SU-DHL-6 (cell line): ENCODE measurements around the gene SERPINI1.

Source experiments
- H2AFZ ChIP-seq: fragments of 200-600 bp; sonication (generic); 2 replicates; pipeline ENCODE4 v1.6.1; 2014; ENCODE audit warnings: low read depth, mild to moderate bottlenecking, moderate library complexity, mixed read lengths, antibody characterized with exemption, low read length; ENCODE audit not compliant: severe bottlenecking
- H3F3A ChIP-seq: fragments of 200-600 bp; shearing (Covaris generic); 2 replicates; pipeline ENCODE4 v1.6.0; 2016; ENCODE audit warnings: antibody characterized with exemption, mild to moderate bottlenecking; ENCODE audit not compliant: insufficient read depth
- H3K27ac ChIP-seq: fragments of 200-600 bp; sonication (generic); 2 replicates; pipeline ENCODE4 v1.5.1; 2016; ENCODE audit warnings: low read depth, mild to moderate bottlenecking, low read length, moderate library complexity, mixed read lengths
- H3K27me3 ChIP-seq: fragments of 200-600 bp; sonication (generic), shearing (Covaris generic); 2 replicates; pipeline ENCODE4 v1.6.0; 2014; ENCODE audit warnings: mild to moderate bottlenecking, low read length
- H3K36me3 ChIP-seq: fragments of 200-600 bp; sonication (generic); 2 replicates; pipeline ENCODE4 v1.6.1; 2014; ENCODE audit warnings: mild to moderate bottlenecking, low read length, mixed read lengths
- H3K4me2 ChIP-seq: fragments of 300-600, 200-600 bp; shearing (Covaris generic), sonication (generic); 2 replicates; pipeline ENCODE4 v1.6.0; 2014; ENCODE audit warnings: low read length, low read depth, mild to moderate bottlenecking; ENCODE audit not compliant: poor library complexity, severe bottlenecking
- H3K4me3 ChIP-seq: fragments of 200-600 bp; sonication (generic); 2 replicates; pipeline ENCODE4 v1.5.1; 2014; ENCODE audit warnings: antibody characterized with exemption, low read length, mild to moderate bottlenecking, mixed read lengths; ENCODE audit not compliant: insufficient read depth, poor library complexity, severe bottlenecking
- H3K79me2 ChIP-seq: fragments of 200-600 bp; sonication (generic); 2 replicates; pipeline ENCODE4 v1.6.1; 2014; ENCODE audit warnings: mild to moderate bottlenecking, low read length, moderate library complexity; ENCODE audit not compliant: insufficient read depth
- H3K9ac ChIP-seq: fragments of 200-600 bp; sonication (generic); 2 replicates; pipeline ENCODE4 v1.7.0; 2014; ENCODE audit warnings: mild to moderate bottlenecking, low read length
- H3K9me2 ChIP-seq: fragments of 200-600 bp; sonication (generic); replicated peaks from 2 replicates; pipeline ENCODE4 v1.6.1; 2014; ENCODE audit warnings: low read length; ENCODE audit not compliant: insufficient read depth
- H3K9me3 ChIP-seq: fragments of 200-600 bp; sonication (generic); 2 replicates; pipeline ENCODE4 v1.6.1; 2014; ENCODE audit warnings: low read length, mixed read lengths; ENCODE audit not compliant: insufficient read depth
- H4K20me1 ChIP-seq: fragments of 200-600 bp; sonication (generic); 2 replicates; pipeline ENCODE4 v1.6.1; 2014; ENCODE audit warnings: low read depth, mild to moderate bottlenecking, antibody characterized with exemption, low read length, moderate library complexity, mixed read lengths
- CTCF ChIP-seq: fragments of 200-600 bp; sonication (generic); IDR thresholded peaks from one replicate; pipeline ENCODE4 v1.5.1; 2017; ENCODE audit warnings: antibody characterized with exemption, mild to moderate bottlenecking, low read length, moderate library complexity; ENCODE audit not compliant: insufficient read depth, poor library complexity, severe bottlenecking
- EZH2phosphoT487 ChIP-seq: fragments of 200-600 bp; sonication (generic), shearing (Covaris generic); conservative IDR thresholded peaks from 2 replicates; pipeline ENCODE4 v1.6.1; 2018; ENCODE audit warnings: mild to moderate bottlenecking, antibody characterized with exemption, low read length, moderate library complexity, mixed read lengths

The SERPINI1 gene

GRCh38 chr3:167808910-167809309, 73.4 kb downstream of the SERPINI1 start:
- TF ChIP-seq EZH2phosphoT487 = no peak
- TF ChIP-seq CTCF = no peak
- H3K9ac ChIP-seq = no peak overlapping the region
- no peaks in the 10 kb centered on the region for H3K9me2 ChIP-seq
- no peak overlapping the region for H3K27ac ChIP-seq
- no peak overlapping the region for H3K4me3 ChIP-seq
- 0 out of 2 replicates have a peak, but pooled peaks cover 2% of the 10 kb centered on the region for H3K36me3 ChIP-seq
- no peak overlapping the region for H2AFZ ChIP-seq
- H3K79me2 ChIP-seq = no peaks in the 10 kb centered on the region
- no peaks in the 10 kb centered on the region for H3K27me3 ChIP-seq
- no peaks in the 10 kb centered on the region for H3K9me3 ChIP-seq
- no peak overlapping the region for H3K4me2 ChIP-seq
- H3F3A ChIP-seq = no peaks in the 10 kb centered on the region
- no peaks in the 10 kb centered on the region for H4K20me1 ChIP-seq

- Histone ChIP-seq H3K9me2 (no peaks in the 10 kb centered on the region), H3K27me3 (no peaks in the 10 kb centered on the region), H3F3A (no peaks in the 10 kb centered on the region), H3K9me3 (no peaks in the 10 kb centered on the region), H3K4me2 (no peak overlapping the region), H2AFZ (no peak overlapping the region), H3K9ac (no peak overlapping the region), H3K27ac (no peak overlapping the region), H3K36me3 (0 out of 2 replicates have a peak, but pooled peaks cover 2% of the 10 kb centered on the region), H3K4me3 (no peak overlapping the region), H3K79me2 (no peaks in the 10 kb centered on the region), H4K20me1 (no peaks in the 10 kb centered on the region)
- TF ChIP-seq CTCF (no peak), EZH2phosphoT487 (no peak)
Measured at GRCh38 chr3:167810236-167810635, 74.7 kb downstream of the SERPINI1 start.

- Histone ChIP-seq H4K20me1 (no peaks in the 10 kb centered on the region), H3K4me2 (no peak overlapping the region), H3K9me2 (no peaks in the 10 kb centered on the region), H2AFZ (no peak overlapping the region), H3F3A (no peaks in the 10 kb centered on the region), H3K27ac (no peak overlapping the region), H3K4me3 (no peak overlapping the region), H3K9ac (no peak overlapping the region), H3K79me2 (no peaks in the 10 kb centered on the region), H3K36me3 (0 out of 2 replicates have a peak, but pooled peaks cover 2% of the 10 kb centered on the region), H3K27me3 (no peaks in the 10 kb centered on the region), H3K9me3 (no peaks in the 10 kb centered on the region)
- TF ChIP-seq EZH2phosphoT487 = no peak
- TF ChIP-seq CTCF = no peak
Measured at GRCh38 chr3:167811031-167811430, 75.5 kb downstream of the SERPINI1 start.
